ENCODE data around the gene FBXL7. TPM values are rescaled to one million over a fixed set of nuclear protein-coding genes. Genes with fewer than 3 reads are reported as not detected.

FBXL7 gene
- polyA plus RNA-seq, 1 donor (not counting 4 experiments of a cell fraction or from before 2014, with no cell fraction given), result 0.22 TPM

DNA sequence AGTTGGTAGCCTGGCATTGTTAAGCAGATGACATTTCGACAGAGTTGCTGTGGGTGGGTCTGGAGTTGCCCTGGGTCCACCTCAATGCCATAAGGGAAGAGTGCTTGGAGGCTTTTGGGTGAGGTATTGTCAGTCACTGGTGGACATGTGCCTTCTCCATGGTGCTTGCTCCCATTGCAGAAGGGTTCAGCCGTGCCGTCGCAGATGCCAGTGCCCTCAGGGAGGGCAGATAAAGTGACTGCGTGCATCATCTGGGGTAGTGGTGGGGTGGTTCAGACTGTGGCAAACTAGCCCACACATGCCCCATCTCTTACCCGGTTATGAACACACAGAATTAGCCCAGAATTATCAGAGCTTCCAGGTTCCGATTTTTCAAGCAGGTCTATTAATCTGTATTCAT lies 71.6 kb downstream of the FBXL7 start:
- Histone ChIP-seq H3K4me1 (ENCODE audit: control insufficient read depth, extremely low read depth, insufficient read depth, low read length) (no peaks in the 10 kb centered on the region), H3K4me2 (ENCODE audit: control insufficient read depth, extremely low read depth, insufficient read depth, low read depth, low read length) (no peak overlapping the region), H4K20me1 (ENCODE audit: control insufficient read depth, extremely low read depth, insufficient read depth, low read length) (no peaks in the 10 kb centered on the region), H3K27me3 (ENCODE audit: control insufficient read depth, extremely low read depth, insufficient read depth, low read length) (no peaks in the 10 kb centered on the region), H3K9me1 (ENCODE audit: control insufficient read depth, extremely low read depth, insufficient read depth, low read length) (no peaks in the 10 kb centered on the region), H3K9me3 (ENCODE audit: control insufficient read depth, low read depth, low read length) (no peaks in the 10 kb centered on the region), H3K36me3 (ENCODE audit: control insufficient read depth in 2 of 2, extremely low read depth in 1 of 2, insufficient read depth in 2 of 2, low read length in 2 of 2) (no peaks in the 10 kb centered on the region), H3K9ac (ENCODE audit: control insufficient read depth, extremely low read depth, insufficient read depth, low read length) (no peak overlapping the region), H3K4me3 (ENCODE audit: control insufficient read depth in 2 of 3, extremely low read depth in 1 of 3, insufficient read depth in 2 of 3, low read depth in 1 of 3, low read length in 3 of 3) (no peak overlapping the region), H3K79me2 (ENCODE audit: control insufficient read depth, insufficient read depth, low read length) (no peaks in the 10 kb centered on the region), H3K27ac (ENCODE audit: control insufficient read depth, insufficient read depth, low read length) (no peak overlapping the region), H2AFZ (ENCODE audit: control insufficient read depth, low read length) (no peak overlapping the region)
- dilution Hi-C loops (cut with MboI; ENCODE audit: extremely low pct_ligation_motif_present, low sequenced_read_pairs), result no loop called here
- FAIRE-seq (no peak), DNase-seq (ENCODE audit: low read depth, low spot score) (no peak)
- TF ChIP-seq, protein P1, sequence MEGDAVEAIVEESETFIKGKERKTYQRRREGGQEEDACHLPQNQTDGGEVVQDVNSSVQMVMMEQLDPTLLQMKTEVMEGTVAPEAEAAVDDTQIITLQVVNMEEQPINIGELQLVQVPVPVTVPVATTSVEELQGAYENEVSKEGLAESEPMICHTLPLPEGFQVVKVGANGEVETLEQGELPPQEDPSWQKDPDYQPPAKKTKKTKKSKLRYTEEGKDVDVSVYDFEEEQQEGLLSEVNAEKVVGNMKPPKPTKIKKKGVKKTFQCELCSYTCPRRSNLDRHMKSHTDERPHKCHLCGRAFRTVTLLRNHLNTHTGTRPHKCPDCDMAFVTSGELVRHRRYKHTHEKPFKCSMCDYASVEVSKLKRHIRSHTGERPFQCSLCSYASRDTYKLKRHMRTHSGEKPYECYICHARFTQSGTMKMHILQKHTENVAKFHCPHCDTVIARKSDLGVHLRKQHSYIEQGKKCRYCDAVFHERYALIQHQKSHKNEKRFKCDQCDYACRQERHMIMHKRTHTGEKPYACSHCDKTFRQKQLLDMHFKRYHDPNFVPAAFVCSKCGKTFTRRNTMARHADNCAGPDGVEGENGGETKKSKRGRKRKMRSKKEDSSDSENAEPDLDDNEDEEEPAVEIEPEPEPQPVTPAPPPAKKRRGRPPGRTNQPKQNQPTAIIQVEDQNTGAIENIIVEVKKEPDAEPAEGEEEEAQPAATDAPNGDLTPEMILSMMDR (optimal IDR thresholded peaks at IDR 0.05 in 1 of 3, IDR thresholded peaks at IDR 0.05 in 1 of 3, conservative IDR thresholded peaks at IDR 0.05 in 1 of 3; ENCODE audit: extremely low read depth in 1 of 3, insufficient read depth in 2 of 3, low read length in 3 of 3), result no peak
- TF ChIP-seq EZH2 (IDR thresholded peaks at IDR 0.05; ENCODE audit: low read length), result no peak

DNA sequence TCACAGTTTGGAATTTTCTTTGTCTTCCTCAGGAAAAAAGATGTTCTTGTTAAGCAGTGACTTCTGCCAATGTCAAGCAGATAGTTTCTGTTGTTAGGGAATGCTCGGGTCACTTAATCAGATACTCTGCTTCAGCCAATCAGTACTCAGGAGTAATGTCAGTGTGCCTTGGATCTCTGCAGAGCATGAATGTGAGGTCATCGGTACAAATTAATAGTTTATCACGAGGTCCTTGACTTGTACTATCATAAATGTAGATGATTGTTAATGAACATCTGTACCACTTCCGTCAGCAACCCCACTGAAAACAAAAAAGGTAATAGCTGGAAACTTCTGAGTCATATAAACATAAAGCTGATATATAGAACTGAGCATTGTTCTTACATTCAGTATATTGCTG lies 73.6 kb downstream of the FBXL7 start:
- Histone ChIP-seq H3K9me1 (ENCODE audit: control insufficient read depth, extremely low read depth, insufficient read depth, low read length) (no peaks in the 10 kb centered on the region), H3K27ac (ENCODE audit: control insufficient read depth, insufficient read depth, low read length) (no peak overlapping the region), H3K27me3 (ENCODE audit: control insufficient read depth, extremely low read depth, insufficient read depth, low read length) (no peaks in the 10 kb centered on the region), H3K4me3 (ENCODE audit: control insufficient read depth in 2 of 3, extremely low read depth in 1 of 3, insufficient read depth in 2 of 3, low read depth in 1 of 3, low read length in 3 of 3) (no peak overlapping the region), H3K4me2 (ENCODE audit: control insufficient read depth, extremely low read depth, insufficient read depth, low read depth, low read length) (no peak overlapping the region), H3K9me3 (ENCODE audit: control insufficient read depth, low read depth, low read length) (no peaks in the 10 kb centered on the region), H3K9ac (ENCODE audit: control insufficient read depth, extremely low read depth, insufficient read depth, low read length) (no peak overlapping the region), H2AFZ (ENCODE audit: control insufficient read depth, low read length) (no peak overlapping the region), H3K4me1 (ENCODE audit: control insufficient read depth, extremely low read depth, insufficient read depth, low read length) (no peaks in the 10 kb centered on the region), H3K79me2 (ENCODE audit: control insufficient read depth, insufficient read depth, low read length) (no peaks in the 10 kb centered on the region), H3K36me3 (ENCODE audit: control insufficient read depth in 2 of 2, extremely low read depth in 1 of 2, insufficient read depth in 2 of 2, low read length in 2 of 2) (no peaks in the 10 kb centered on the region), H4K20me1 (ENCODE audit: control insufficient read depth, extremely low read depth, insufficient read depth, low read length) (no peaks in the 10 kb centered on the region)
- no peak for TF ChIP-seq EZH2 (IDR thresholded peaks at IDR 0.05; ENCODE audit: low read length)
- TF ChIP-seq, protein P1 (optimal IDR thresholded peaks at IDR 0.05 in 1 of 3, IDR thresholded peaks at IDR 0.05 in 1 of 3, conservative IDR thresholded peaks at IDR 0.05 in 1 of 3; ENCODE audit: extremely low read depth in 1 of 3, insufficient read depth in 2 of 3, low read length in 3 of 3), result no peak
- dilution Hi-C loops (cut with MboI; ENCODE audit: extremely low pct_ligation_motif_present, low sequenced_read_pairs), result no loop called here
- no peak for DNase-seq (ENCODE audit: low read depth, low spot score)
- no peak for FAIRE-seq
